ENCODE measurements around the gene NCR2.
A peak's percentile ranks its signal among the peaks of the same experiment; 100 is the strongest.

The NCR2 gene

DNA sequence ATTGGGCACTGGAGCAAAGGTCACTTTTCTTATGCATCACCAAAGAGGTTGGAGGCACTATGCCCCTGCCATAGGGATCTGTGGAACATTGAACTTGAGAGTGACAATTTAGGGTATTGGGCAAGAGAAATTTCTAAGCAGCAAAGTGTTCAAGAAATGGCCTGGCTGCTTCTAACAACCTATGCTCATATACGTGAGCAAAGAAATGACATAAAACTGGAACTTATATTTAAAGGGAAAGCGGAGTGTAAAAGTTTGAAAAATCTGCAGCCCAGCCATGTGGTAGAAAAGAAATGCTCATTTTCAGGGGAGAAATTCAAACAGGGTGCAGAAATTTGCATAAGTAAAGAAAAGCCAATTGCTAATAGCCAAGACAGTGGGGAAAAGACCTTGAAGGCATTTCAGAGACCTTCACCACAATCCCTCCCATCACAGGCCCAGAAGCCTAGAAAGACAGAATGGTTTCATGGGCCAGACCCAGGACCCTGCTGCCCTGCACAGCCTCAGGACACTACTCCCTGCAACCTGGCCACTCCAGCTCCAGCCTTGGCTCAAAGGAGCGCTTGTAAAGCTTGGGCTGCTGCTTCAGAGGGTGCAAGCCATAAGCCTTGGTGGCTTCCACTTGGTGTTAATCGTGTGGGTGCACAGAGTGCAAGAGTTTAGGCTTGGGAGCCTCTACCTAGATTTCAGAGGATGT lies 24.4 kb downstream of the NCR2 start:
- no peak for DNase-seq

DNA sequence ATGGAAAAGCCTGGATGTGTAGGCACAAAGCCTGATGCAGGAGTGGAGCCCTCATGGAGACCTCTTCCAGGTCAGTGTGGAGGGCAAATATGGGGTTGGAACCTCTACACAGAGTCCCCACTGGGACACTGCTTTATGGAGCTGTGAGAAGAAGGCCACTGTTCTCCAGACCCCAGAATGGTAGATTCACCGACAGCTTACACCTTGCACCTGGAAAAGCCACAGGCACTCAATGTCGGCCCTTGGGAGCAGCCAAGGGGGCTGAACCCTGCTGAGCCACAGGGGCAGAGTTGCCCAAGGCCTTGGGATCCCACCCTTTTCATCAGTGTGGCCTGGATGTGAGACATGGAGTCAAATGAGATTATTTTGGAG lies 24.9 kb downstream of the NCR2 start:
- no peak for DNase-seq

GRCh38 chr6:41366150-41366549 lies 30.7 kb downstream of the NCR2 start:
- no peak for DNase-seq

- DNase-seq = no peak
These were observed 31.7 kb downstream of the NCR2 start for GRCh38 chr6:41367061-41367460.

- DNase-seq = peak; percentile 60
These were observed 32.3 kb downstream of the NCR2 start for GRCh38 chr6:41367700-41368099.

DNA sequence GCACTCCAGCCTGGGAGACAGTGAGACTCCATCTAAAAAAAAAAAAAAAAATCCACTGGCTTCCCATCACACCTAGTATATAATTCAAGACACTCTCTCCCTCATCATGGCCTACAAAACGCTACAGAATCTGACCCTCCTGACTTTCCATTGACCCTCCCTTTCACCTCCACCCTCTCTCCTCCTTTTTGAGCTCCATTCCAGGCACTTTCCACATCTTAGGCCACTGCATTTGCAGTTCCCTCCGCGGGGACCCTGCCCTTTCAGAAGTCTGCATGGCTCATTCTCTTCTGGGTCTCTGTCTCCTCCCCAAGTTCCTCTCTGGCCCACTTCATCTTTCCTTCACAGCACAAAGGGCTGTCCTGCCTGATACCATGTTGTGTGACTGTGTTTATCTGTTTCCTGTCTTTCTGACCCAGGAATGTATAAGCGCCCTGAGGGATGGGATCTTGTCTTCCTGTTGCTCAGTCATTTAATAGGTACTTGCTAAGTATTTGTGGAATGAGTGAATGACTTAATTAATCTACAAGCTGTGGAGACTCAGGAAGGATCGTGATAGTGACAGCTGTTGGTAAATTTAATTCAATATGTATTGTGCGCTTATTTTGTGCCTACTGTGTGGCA lies 35.2 kb downstream of the NCR2 start:
- no peak for DNase-seq

DNA sequence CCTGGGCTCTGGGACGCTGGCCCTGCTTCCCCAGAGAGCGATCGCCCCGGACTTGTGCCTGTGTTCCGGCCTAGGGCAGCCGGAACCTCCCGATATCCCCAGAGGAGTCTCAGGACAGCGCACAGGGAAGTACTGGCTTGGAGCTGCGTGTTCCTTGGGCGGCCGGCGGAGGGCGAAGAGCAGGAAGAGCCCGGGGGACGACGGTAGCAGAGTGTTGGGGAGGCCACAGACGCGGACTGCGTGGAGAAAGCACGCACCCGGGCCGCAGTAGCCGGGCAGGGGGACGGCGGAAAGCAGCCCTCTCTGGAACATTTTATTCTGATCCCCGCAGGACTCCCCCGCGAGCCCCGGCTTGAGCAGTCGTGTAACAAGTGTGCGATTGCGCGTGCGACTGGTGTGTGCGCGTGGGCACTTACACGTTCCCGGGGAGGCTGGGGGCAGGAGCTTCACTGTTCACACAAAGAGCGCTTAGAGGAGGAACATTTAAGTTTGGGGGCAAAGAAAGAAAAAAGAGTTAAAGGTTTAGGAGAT lies 36.1 kb downstream of the NCR2 start:
- DNase-seq = no peak

DNA sequence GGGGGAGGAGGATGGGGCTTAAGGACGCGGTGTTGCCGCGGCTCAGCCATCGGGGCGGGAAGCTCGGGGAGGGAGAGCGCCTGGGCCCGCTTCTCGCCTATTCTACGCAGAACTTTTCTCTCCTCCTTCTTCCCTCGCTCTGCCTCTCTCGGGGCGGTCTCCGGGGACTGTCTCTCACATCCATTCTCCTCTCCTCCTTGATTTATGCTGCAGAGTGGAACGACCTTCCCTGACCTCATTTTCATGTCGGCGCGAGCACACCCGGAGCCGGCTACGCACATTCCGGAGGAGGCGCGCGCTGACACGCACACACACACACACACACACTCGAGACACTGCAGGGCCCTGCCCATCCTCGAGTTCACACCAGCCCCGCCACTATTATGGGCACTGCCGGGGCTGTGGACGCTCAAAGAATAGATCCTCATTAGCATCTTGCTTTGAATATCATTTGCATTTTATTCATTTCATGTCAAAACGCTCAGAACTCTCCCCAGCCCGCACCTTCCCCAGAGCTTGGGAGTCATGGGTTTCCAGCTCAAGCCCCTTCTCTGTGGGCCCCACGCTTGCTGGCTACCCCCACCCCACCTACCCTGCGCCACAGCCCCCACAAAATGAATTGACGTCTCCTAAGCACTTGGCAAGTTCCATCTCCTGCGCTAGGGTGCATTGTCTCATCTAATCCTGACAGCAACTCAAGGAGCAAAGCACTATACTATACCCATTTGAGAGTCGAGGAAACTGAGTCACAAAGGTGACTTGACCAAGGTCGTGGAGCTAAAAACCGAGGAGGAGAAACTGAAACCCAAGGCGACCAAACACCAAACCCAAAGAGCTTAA lies 36.8 kb downstream of the NCR2 start:
- DNase-seq = no peak

DNA sequence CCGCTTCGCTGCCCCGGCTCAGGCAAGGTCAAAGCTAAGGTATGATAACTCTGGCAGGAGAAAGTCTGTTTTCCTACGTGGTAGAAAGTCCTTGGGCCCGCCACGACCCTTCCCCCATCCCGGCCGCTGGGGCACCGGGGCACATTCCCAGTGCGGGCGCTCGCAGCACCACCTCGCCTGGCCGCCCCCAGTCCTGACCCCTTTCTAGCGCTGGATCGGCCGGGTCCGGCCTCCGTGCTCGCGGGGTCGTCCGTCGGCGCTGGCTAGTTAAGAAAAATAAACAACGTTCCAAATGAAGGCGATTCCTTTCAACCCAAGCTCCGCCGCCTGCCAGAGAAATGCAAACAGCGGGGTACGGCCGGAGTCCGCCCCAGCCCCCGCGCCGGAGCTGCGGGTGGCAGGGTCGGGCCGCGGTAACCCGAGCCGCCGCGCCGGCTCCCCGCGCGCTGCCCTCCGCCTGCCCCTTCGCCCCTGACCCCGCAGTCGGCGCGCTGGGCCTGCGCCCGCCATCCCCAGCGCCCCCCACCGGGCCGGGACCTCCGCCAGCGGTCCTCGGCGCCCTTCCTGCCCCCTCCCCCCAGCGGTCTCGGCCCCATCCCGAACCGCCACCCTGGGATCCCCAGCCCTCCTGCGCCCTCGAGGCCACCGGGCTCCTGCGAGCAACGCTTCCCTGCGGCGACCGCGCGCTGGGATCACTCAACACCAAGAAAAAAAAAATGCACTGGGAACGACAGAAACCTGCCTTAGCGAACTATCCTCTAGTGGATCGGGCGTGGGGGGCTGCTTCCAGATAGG lies 37.6 kb downstream of the NCR2 start:
- peak; percentile 9 for DNase-seq

GRCh38 chr6:41373627-41373918 lies 38.2 kb downstream of the NCR2 start:
- no peak for DNase-seq

DNA sequence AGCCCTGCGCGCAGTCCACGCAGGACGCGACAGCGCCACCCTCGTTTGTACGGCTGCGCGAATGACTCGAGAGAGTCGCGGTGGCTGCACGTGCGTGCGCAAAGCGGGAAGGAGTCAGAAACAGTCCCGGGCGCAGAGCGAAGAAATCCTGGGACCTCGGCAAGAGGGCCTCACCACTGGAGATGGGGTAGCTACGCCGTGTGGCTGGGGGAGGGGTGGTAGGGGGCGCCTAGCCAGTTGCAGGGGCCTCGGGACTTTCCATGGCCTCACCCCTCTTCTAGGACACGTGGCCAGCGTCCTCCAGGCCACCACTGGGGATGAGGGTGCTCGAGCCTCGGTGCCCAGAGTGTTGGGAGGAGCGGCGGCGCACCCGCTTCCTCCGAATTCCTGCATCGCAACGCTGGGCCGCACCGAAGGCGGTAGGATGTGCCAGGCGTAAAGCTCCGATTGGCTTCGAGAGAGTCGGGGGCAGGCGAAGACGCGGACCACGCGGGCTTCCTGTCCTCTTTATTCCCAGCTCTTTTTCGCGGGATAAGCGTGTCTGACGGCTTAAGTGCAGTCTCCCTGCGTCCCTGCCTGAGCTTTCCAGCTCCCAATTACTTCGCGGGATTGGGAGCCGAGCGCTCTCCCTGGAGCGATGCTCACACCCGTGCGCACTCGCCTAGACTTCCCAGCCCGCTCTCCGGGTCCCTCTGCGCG lies 38.7 kb downstream of the NCR2 start:
- DNase-seq = no peak

- DNase-seq = no peak
These were observed 39.5 kb downstream of the NCR2 start for GRCh38 chr6:41374618-41375590.

- DNase-seq = no peak
These were observed 40.3 kb downstream of the NCR2 start for GRCh38 chr6:41375598-41376151.

DNA sequence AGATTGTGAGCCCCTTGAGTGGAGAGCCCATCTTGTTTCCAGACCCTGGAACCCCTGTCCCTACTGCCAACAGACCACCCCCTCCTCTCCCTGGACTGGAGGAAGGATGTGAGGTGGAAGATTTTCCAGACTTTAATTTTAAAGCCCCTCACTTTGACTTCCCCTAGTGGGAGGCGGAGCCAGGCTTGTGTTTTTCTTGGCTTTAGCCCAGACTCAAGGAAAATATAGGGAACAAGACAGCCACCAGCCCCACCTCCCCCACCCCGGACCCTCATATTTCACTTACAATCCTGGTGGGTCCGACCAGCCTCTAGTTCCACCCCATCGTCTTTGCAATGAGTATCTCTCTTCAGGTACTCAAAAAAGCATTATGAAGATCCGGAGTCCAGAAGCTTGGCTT lies 40.8 kb downstream of the NCR2 start:
- no peak for DNase-seq

DNA sequence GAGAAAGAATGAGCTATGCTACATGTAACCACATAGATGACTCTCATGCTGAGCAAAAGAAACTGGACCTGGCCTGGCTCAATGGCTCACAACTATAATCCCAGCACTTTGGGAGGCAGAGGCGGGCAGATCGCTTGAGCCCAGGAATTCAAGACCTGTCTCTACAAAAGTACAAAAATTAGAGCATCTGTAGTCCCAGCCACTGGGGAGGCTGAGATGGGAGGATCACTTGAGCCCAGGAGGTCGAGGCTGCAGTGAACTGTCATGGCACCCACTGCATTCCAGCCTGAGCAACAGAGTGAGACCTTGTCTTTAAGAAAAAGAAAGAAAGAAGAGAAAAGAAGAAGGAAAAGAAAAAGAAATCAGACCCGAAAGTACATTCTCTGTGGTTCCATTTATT lies 41.7 kb downstream of the NCR2 start:
- DNase-seq = no peak

DNA sequence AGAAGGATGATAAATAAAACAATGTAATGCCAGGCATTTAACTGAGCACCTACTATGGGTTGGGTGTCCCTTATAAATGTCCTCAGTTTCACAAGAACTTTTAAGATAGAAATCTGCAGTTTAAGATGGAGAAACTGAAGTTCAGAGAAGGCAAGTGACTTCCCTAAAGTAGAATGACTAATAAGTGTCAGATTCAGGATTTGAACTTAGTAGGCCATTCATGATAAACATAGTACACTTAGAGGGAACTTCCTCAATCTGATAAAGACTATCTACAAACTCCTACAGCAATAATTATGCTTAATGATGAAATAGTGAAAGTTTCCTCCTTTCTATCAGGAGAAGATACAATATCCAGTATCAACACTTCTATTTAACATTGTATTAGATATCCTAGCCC lies 43.9 kb downstream of the NCR2 start:
- DNase-seq = no peak

GRCh38 chr6:41386594-41386993 lies 51.2 kb downstream of the NCR2 start:
- DNase-seq = no peak

DNA sequence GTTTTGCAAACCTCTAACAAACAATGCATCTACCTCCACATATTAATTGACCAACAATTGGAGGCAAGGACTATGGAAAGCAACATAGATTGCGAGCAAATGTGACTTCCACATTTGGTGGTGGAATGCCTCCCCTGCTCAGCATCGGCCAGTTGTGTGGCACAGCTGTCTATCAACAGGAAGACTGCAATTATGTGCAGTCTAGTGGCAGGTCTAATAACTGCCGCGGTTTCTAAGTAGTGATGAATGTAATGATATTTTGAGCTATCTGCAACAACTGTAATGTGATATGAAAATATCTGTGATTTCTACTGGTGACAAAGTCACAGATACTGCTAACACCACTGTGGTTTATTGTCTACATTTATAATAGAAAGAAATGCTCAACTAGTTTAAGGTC lies 56.8 kb downstream of the NCR2 start:
- no peak for DNase-seq

DNA sequence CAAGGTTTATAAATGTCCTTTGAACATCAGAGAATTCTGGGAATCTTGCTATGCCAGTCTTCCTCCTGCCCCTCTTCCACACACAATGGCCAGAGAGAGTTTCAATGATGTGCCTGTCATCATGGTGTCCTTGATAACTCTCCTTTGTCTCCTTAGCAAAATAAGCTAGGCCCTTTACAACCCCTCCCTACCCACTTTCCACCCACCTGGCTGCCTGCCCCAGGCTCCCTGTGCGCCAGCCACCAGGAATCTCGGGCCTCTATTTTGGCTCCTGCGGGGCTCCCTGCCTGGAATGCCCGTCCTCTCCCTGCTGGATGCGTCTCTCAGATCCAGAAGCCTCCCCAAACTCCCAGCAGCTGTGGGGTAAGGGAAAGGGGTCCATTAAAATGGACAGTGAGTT lies 60.9 kb downstream of the NCR2 start:
- DNase-seq = no peak

DNA sequence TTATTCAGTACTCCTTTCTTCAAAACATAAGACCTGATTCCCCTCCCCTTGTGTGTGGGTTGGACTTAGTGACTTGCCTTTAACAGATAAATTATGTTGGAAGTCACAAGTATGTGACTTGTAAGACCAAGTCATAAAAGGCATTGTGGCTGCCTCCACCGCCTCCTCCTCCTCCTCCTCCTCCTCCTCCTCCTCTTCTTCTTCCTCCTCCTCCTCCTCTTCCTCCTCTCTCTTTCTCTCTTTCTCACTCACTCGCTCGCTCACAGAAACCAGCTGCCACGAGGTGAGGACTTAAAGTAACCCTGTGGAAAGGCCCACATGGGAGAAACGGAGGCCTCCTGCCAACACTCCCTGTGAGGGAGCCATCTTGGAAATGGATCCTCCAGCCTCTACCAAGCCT lies 64.0 kb downstream of the NCR2 start:
- DNase-seq = no peak

Measured in NCI-H2171 (cell line).